Measurements from ENCODE around the gene MTHFD2. TPM values are rescaled to one million over a fixed set of nuclear protein-coding genes. Genes with fewer than 3 reads are reported as not detected.
A peak's percentile ranks its signal among the peaks of the same experiment; 100 is the strongest.
"Not testable (repeated sequence)": the region's sequence is repeated elsewhere in the genome, so short reads cannot be mapped to it uniquely, and the experiment has no call there.

The MTHFD2 gene
- 490 TPM for polyA plus RNA-seq (2013, experiment 1 of 2; ENCODE audit: insufficient read length)
- 496 TPM for polyA plus RNA-seq (2013, experiment 2 of 2; ENCODE audit: insufficient read length)

GRCh38 chr2:74198461-74199274 lies at the start of gene MTHFD2:
Gene MTHFD2 (plus strand): TSS chr2:74198615. CDS start chr2:74198642, 27 bp downstream.
- DNase-seq = peak; percentile 99

GRCh38 chr2:74149247-74149525 lies 49.2 kb upstream of the MTHFD2 start:
- DNase-seq = no peak

- DNase-seq = no peak
These were observed 48.7 kb upstream of the MTHFD2 start for GRCh38 chr2:74149570-74150319.

DNA sequence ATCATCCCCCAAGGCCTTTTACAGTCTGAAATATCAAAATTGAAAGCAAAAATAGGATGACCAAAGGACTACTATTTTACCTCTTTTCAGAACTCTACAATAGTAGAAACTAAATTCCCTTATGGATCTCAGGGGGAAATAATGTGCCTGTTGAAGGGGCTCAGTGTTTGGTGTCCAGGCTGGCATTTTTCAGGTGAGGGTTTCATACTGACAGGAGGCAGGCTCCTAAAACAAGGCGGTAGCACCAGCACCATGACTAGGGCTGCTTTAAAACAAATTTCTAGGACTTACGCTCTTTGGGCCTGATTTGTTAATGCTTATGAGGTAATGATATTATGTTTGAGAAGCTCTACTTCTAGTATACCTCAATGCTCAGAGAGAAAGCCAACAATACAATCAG lies 45.5 kb upstream of the MTHFD2 start:
- DNase-seq = no peak

DNA sequence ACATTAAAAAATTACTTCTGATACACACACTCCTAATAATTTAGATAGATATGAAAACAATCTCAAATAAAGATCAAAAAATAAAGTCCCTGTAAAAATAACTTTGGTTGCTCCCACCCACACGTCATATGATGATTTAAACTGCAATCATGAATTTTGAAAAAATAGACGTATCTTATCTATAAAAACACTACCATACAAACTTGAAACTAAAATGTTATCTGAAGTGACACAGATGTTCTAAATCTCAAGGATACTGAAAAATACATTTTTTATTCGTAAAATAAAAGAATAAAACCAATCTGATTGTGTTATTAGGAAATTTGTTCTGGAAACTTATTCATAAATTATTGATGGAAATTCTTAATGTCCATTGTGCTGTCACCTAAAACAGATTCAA lies 42.6 kb upstream of the MTHFD2 start:
- no peak for DNase-seq

- no peak for DNase-seq
These were observed 35.5 kb upstream of the MTHFD2 start for GRCh38 chr2:74162951-74163350.

- DNase-seq = no peak
These were observed 33.7 kb upstream of the MTHFD2 start for GRCh38 chr2:74164761-74165160.

DNA sequence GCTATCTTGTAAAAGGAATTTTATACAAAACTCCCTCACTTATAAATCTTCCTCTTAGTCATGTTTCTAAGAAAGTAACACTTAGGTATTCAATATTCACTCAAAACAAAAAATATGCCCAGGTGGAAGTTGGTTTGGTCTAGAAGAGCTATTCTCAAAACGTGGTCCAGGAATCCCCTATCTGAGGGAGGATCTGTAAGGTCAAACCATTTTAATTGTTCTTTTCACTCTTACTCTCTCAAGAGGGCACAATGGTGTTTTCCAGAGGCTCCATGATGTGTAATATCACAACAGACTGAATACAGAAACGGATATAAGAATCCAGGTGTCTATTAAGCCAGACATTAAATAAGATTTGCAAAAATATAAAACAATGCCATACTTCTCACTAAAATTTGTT lies 29.7 kb upstream of the MTHFD2 start:
- DNase-seq = no peak

GRCh38 chr2:74174909-74175308 lies 23.5 kb upstream of the MTHFD2 start:
- DNase-seq = no peak

DNA sequence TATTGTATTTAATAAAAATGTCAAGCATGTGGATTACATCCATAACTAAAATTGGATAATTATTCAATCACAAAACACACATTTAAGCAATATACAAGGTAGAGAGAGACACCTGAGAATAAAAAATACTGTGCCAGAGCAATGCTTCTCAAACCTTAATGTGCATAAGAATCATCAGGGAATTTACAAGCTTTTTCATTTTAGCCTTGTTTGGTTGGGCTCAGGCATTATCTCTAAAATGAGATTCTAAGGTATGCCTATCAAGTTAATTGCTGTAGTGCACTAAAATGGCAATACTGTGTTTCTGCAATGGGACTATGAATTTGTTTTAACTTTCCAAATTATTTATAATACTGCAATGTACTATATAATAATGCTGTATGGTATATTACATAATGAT lies 20.7 kb upstream of the MTHFD2 start:
- DNase-seq = no peak

DNA sequence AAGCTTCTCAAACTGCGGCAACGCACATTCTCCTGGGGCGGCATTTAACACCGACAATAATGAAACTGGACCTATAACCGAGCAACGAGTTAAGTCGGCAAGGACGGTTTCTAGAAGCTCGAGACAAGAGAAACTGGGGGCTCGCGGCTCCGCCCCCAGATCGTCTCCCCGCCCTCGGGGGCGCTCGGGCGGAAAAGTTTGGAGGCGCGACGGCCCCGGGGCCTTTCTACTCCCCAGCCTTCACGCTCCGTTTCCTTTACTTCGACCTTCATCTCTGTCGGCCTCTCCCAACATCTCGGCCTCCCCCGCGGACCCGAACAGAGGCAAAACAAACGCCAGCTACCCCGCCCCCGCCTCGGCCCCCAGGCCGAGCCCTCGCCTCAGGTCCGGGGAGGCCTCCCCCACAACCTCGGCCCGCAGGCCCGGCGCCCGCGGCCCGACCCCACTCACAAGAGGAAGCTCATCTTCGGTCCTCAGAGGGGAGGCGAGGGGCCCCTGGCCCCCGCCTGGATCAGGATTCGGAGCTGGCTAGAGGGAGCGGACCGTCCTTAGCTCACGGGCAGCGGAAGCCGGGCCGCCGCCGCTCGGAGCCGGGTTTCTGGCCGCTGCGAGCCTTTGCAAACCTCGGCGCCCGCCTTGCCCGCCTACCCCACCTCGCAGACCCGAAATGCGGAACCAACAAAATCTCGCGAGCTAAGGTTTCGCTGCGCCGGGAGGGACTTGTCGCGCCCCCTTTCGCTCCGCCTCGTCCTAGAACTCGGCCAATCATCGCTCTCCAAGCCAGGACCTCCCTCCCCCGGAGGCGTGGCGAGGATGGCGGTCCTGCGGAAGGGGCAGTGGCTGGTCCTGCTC lies 20.0 kb upstream of the MTHFD2 start, which contains the start of gene MOB1A:
Gene MOB1A (minus strand): TSS at position 669 of the 852 bp plus-strand sequence. CDS start 205 bp downstream, at position 464.
- DNase-seq = peak; percentile 99

- no peak for DNase-seq
These were observed 19.2 kb upstream of the MTHFD2 start for GRCh38 chr2:74179063-74179865.

DNA sequence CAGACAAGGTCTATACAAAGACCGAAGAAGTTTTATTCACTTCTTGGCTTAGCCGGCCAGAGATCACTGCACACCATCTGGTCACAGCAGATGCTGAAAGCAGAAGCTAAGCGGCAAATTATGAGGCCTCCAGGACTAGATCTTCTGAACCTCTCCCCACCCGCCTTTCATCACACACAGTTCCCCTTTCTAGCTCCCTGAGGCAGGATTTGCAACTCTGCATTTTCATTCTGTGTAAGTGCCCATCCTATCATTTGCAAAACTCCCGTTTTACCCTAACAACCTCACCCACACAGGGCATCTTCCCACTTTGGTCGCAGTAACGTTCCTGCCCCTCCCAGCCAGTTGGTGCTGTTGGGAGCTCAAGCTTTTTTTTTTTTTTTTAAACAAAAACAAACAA lies 16.7 kb upstream of the MTHFD2 start:
- no peak for DNase-seq

DNA sequence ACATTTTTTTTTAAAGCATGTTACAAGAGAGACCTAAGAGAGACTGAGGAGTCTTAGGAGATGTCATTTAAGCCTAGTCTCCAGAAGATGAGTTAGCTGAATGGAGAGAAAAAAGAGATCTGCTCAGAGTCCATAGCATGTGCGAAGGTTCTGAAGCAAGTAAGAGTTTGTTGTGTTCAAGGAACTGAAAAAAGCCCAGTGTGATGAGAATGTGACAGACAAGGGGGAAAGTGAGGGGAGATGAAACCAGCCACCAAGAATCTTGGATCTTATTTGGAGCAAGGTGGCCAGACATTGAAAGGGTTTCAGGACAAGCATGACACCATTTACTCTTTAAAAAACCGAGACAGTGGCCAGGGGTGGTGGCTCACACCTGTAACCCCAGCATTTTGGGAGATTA lies 14.5 kb upstream of the MTHFD2 start:
- DNase-seq = no peak

DNA sequence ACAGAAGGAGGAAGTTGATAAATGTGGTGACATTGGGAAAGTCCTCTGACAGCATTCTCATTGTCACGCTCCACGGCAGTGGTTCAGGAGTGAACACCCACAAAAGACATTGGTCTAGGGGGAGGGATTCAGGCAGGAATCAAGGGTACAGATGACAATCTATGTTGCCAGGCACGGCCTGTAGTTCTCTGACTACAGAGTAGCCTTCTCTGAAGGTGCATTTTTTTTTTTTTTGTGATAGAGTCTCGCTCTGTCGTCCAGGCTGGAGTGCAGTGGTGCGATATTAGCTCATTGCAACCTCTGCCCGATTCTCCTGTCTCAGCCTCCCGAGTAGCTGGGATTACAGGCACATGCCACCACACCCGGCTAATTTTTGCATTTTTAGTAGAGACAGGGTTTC lies 12.4 kb upstream of the MTHFD2 start:
- no peak for DNase-seq

GRCh38 chr2:74186706-74187105 lies 11.7 kb upstream of the MTHFD2 start:
- DNase-seq = not testable (repeated sequence)

GRCh38 chr2:74188018-74188601 lies 10.3 kb upstream of the MTHFD2 start:
- peak; percentile 59 for DNase-seq

DNA sequence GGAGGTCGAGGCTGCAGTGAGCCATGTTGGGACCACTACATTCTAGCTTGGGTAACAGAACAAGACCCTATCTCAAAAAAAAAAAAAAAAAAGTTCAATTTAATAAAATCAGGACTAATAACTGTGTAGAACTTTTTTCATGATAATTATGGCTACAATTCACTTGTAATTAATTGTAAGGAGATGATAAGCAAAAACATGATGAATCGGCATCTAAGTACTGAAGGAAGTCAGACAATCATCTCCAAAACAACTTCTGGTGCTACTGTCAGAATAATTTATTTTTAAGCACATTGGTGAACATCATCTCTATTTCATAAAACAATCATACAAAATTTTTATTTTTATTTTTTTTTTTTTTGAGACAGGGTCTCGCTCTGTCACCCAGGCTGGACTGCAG lies 9.7 kb upstream of the MTHFD2 start:
- no peak for DNase-seq

DNA sequence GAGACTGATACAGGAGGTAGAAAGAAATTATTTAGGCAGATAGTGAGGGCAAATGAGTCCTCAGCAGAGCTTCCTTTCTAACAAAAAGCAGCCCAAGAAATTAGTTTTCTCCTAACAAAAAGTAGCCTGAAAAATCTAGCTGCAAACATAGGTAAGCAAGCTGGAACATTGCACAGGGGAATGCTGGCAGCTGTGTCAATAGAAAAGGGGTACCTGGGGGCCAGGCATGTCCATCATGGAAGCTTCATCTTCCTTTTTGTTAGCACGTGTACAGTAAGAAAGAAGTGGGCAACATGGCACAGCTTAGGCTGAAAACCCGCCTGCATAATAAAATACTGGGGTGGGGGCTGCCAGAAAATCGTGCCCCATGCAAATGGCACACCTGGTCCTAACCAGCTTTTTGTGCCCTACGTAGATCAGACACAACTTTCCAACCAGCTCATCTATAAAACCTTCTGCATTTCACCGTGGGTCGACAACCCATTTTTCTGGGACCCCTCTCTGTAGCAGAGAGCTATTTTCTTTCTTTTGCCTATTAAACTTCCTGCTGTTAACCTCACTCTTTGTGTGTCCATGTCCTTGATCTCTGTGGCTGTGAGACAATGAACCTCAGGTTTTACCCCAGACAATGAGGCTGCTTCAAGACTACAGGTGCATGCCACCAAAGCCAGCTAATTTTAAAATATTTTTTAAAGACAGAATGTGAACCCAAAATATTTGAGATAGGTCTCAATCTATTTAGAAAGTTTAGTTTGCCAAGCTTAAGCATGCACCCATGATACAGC lies 6.6 kb upstream of the MTHFD2 start:
- no peak for DNase-seq

DNA sequence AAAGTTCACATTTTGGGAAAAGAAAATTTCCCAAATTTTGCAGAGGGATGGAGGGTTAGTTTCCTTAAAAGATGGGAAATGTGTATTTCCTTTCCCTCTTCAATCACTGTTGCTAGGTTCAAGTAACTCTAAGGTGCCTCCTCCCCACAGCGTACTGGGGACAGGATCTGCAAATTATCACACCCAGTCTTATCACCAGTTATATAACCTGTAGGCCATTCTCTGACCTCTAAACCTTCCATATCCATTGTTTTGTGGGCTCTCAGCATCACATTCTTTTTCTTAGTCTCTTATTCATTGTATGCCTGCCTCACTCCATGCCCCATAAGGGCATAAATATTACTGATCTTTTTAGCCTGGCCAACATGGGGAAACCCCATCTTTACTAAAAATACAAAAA lies 3.6 kb upstream of the MTHFD2 start:
- no peak for DNase-seq

DNA sequence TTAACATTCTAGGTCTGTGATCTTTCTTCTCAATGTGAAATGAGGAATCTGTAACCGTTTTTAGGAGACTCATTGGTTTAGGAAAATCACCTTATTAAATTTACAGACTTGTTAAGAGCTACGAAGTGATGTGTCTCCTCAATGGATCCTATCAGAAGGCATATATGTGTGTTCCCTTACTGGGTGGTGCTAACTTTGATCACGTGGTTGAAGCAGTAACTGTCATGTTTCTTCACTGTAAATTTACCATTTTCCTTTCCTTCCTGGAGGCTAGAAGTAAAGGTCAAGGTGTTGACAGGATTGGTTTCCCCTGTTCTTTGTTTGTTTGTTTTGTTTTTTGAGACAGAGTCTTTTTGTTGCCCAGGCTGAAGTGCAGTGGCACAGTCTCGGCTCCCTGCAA lies 1.4 kb upstream of the MTHFD2 start:
- no peak for DNase-seq
